Islet precursor cell (in vitro differentiated cells): ENCODE measurements around the gene HS3ST3B1.
A peak's percentile ranks its signal among the peaks of the same experiment; 100 is the strongest.

Experiments used
- DNase-seq: peaks from one replicate; pipeline ENCODE4 v3.0.0-alpha.2; 2018

HS3ST3B1 gene

DNA sequence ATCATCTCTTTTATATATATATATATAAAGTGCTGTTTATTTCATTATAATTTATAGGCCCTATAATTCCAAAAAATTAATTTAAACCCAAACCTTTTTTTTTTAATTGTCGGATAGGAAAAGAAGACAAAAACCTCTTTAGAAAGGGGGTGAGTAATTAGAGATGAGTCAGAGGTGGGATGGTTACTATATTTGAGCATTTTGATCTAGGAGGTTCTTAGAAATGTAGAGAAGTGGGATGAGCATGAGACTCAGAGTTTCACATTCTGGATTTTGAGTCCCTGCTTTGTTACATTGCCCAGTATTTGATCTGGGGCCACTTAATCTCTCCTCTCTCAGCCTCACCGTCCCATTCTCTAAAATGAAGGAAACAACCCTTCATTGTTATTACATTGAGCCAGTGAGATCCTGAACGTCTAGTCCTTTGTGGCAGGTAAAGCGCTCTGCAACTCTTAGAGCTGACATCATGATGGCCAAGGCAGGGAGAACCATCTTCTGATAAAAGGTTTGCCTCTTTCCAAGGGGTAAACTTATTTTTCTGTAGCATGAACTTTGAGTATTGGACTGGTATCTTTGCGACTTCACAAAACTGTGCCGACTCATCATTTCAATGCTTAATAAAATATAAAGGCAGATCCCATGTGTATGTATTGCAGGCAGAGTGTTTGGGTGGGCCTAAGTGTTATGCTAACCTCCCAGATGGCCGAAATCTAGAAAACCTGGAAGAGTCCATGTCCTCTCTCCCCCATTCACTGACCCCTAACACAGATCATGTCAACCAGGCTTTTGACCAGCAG is 21.3 kb downstream of the HS3ST3B1 start:
- DNase-seq = peak; percentile 29

GRCh38 chr17:14323522-14323981 is 22.7 kb downstream of the HS3ST3B1 start:
- peak; percentile 20 for DNase-seq

DNA sequence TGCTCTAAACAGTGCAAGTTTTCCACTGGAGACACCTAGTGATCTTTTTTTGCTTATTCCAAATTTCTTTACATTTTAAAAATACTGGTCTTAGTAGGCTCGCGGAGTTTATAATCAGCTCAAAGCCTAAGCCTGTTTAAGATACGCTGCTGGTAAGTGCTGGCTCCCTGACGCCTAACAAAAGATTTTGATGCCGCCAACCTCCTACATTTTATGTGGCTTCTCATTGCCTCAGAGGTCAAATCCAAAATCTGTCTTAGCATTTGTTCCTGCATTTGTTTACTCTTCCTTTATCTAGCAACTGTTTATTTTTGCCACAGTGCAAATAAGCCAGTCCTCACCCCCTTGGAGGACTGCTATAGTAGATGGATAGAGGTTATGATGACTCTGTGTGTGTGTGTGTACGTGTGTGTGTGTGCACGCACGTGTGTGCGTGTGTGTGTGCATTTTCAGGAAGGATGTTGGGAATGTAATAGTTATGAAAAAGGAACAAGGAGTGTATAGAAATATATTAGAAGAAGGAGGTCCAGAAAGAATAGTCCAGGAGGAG is 24.8 kb downstream of the HS3ST3B1 start:
- DNase-seq = peak; percentile 28

GRCh38 chr17:14329900-14330491 is 29.1 kb downstream of the HS3ST3B1 start:
- no peak for DNase-seq

GRCh38 chr17:14330492-14330962 is 29.6 kb downstream of the HS3ST3B1 start:
- peak; percentile 48 for DNase-seq

GRCh38 chr17:14331225-14331981 is 30.5 kb downstream of the HS3ST3B1 start:
- DNase-seq = peak; percentile 38

DNA sequence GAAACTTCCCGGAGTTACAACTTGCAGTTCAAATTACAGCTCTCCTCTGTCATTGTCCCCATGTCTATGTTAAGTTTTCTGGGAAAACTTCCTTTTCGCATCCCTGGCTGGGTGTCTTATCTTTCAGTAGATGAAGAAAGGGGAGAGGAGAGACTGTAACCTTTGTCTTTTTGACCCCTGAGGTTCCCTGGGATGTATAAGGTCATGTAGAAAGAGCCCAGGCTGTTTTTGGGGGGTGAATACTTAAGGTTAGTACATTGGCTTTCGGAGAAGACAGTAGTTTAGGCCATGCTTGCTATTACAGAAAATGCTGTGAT is 31.1 kb downstream of the HS3ST3B1 start:
- peak; percentile 46 for DNase-seq

DNA sequence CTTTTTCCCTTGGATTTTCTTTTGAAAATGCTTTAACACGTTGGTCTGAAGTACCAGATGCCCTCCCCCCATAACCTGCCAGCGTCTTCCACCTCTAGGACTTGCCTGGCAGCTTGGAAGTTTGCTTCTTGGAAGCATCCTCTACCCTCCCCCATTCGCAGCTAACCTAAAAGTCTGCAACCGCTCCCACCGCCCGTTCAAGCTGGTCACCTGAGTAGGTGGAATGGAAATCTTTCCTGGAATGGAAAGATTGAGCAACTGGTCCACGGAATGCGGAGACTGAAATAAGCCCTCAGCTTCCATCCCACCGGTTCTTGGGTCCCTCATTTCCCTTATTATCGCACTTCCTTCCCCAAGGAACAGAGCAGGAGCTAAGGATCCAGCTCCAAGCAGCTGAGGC is 31.4 kb downstream of the HS3ST3B1 start:
- peak; percentile 69 for DNase-seq

- no peak for DNase-seq
Observed at GRCh38 chr17:14333506-14333905, 32.6 kb downstream of the HS3ST3B1 start.

GRCh38 chr17:14334276-14334840 is 33.5 kb downstream of the HS3ST3B1 start:
- DNase-seq = no peak

DNA sequence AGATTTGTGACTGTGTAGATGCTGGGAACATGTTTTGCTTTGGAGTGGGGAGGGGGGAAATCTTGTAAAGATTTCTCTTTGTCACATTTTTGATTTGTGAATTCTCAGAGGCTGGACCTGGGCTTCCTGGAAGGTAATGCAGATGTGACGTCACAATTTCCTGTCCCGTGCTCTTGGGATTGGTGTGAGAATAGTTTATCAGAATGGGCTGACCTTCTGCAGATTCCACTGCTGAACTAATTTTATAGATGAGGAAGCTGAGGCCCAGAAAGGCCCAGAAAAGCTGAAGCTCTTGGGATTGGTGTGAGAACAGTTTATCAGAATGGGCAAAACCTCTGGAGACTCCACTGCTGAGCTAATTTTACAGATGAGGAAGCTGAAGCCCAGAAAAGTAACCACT is 34.0 kb downstream of the HS3ST3B1 start:
- DNase-seq = no peak

- DNase-seq = no peak
Observed at GRCh38 chr17:14336418-14336817, 35.5 kb downstream of the HS3ST3B1 start.

DNA sequence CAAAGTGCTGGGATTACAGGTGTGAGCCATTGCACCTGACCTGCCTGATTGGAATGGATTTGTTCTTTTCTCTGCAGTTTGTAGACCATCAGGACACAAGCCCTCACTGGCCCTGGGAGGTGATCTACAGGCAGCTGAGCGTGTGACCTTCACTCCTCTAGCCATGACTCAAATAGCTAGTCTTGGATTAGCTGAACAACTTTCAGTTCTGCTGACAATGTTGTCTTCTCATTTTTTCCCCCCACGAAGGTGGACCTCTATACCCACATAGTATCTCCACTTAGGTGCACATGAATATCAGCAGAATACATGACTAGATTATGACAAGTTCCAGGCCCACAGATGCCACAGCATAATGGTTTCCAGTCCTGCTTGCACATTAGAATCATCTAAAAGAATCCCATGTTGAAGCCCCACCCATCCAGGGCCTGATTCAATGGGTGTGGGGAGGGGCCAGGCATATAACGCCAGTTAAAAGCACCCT is 36.8 kb downstream of the HS3ST3B1 start:
- no peak for DNase-seq

DNA sequence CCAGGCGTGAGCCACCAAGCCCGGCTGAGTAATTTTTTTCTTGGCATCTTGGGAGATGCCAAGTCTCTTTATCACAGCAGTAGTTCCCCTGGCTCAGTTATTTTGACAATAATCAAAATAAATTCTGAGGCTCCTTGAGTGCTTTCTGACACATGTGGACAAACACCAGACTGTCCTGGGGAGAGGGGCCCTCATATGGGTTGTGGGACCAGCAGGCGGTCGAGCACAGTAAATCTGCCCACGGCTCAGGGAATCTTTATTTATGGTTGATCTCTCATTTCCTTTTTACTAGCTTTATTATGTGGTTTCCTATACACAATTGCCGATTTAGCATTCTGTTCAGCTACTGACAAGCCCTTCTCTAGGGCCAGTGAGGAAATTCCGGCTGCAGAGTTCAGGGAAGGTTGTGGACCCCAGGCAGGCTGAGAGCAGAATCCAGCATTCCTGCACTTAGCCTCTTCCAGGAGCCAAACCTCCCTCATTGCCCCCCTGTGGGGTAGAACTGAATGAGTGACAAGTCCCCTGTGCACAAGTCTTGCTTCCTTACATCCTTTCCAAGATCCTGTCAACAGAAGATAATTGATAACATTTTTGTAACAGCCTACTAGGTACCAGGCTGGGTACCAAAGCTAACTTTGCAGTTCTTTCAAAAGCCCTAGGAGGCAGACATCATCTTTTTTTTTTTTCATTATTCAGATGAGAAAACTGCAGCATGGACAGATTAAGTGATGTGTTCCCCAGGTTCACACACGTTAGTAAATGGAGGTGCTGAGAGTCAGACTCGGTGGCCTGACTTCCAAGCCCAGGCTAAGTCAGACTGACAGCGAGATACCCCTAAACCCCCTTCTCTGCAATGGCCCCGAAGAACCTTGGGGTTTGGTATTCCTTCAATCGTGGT is 40.2 kb downstream of the HS3ST3B1 start:
- DNase-seq = no peak

DNA sequence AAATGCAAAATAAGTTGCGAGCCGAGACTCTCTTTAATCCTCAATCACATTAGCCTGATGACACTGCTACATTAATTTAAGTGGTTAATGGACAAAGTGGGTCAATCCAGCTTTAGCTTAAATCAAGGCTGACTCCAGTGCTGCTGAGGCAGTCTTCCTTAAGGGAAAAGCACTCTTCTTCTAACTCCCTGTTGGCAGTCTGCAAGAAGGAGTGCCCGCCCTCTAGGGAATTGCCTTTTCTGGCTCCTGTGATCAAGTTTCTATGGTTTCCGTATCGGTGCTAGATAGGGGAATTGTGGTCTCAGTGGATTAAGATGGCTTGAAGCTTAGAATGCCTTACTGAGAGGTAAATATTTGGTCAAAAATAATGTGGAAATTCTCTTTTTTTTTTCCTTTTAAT is 41.0 kb downstream of the HS3ST3B1 start:
- DNase-seq = no peak

DNA sequence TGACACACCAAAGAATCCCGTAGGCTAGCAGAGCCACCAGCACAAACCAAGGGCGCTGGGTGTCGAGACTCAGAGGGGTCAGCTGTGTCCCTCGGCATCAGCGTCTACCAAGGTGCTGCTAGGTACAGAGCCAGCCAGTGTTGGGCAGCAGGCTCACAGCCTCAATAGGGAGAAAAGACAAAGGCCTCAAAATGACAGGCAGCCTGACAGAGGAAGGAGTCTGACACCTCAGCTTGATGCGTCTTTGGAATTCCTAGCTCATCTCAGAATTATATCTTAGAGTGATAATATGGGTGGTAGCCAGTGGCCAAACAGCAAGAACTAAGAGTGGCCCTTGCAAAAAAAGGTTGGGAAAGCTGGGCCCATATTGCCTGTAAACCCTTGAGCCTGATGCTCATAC is 45.9 kb downstream of the HS3ST3B1 start:
- no peak for DNase-seq

DNA sequence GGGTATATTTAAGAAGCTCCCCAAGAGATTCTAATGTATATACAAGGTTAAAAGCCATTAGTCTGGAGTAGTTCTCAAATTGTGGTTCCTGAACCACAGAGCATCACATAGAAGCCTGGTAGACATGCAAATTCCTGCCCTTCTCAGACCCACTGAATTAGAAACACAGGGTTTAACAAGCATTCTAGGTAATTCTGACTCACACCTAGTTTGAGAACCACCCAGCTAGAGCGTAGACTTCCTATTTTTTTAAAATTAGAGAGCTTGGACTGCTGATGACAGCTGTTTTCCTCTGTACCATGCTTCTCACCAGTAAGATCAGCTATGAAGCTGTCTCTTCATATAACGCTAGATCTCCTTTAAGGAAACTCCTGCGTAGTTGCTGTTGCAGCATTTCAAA is 50.6 kb downstream of the HS3ST3B1 start:
- DNase-seq = no peak

- DNase-seq = no peak
Observed at GRCh38 chr17:14352136-14352535, 51.3 kb downstream of the HS3ST3B1 start.

GRCh38 chr17:14353861-14354474 is 53.1 kb downstream of the HS3ST3B1 start:
- peak; percentile 27 for DNase-seq

DNA sequence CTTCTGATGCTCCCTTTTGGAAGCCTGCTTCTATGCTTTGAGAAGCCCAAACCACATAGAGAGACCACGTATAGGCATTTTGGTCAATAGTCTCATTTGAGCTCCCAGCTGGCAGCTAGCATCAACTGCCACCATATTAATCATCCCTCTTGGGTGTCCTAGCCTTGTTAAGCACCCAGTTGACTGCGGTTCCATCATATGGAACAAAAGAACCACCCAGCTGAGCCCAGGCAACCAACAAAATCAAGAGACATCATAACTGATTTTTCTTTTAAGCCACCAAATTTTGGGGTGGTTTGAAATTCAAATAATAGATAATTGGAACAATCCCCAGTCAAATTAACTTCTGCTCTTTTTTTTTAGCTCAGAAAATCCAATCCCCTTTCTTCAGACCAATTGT is 53.9 kb downstream of the HS3ST3B1 start:
- DNase-seq = no peak

DNA sequence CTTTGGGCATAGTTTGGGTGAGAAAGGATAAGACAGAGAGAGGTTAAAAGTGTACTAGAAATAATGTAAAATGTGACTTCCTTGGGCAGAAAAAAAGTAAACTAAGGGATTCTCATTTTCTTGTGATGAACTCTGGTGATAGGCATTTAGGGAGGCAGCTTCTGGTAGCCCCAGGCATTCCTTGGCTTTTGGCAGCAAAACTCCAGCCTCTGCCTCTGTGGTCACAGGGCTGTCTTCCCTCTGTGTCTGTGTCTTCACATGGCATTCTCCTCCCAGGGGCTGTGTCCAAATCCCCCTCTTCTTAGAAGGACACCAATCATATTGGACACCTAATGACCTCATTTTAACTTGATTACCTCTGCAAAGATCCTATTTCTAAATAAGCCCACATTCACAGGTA is 54.7 kb downstream of the HS3ST3B1 start:
- DNase-seq = peak; percentile 82
